NCI-H1105 (cell line): ENCODE data around the gene CROCC2.

Experiments used
- DNase-seq: peaks from one replicate; lab custom pipeline; 2025; lab: John Stamatoyannopoulos, UW

Gene CROCC2

DNA sequence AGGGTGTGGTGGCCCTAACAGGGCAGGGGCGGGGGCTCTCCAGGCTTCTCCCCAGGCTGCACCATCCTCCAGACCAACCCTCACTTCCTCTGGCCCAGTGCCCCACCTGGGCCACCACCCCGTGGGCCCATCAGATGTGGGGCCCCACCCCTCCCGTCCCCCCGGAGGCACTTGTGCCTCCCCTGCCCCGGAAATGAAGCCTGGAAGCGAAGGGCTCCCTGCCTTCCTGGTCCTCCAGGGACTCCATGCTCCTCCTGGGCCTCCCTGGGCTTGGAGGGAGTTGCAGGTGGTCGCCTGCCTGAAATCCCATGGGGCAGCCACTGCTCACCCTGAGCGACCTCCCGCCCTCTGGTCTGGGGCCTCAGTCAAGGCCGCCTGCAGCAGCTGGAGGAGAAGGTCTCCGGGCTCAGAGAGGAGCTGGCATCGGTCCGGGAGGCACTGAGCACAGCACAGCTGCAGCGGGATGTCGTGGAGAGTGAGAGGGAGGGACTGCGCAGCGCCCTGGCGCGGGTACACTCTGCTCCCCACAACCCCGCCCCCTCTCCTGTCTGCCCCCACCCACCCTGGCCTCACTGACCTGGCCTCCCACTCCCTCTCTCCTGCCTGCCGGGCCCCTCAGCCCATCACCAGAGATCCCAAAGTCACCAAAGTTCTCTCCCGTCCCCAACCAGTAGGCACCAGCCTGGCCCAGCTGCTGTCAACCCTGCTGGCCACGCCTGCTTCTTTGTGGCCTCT is 28.0 kb downstream of the CROCC2 start:
- no peak for DNase-seq

- no peak for DNase-seq
These were observed 28.6 kb downstream of the CROCC2 start for GRCh38 chr2:240934701-240935102.

DNA sequence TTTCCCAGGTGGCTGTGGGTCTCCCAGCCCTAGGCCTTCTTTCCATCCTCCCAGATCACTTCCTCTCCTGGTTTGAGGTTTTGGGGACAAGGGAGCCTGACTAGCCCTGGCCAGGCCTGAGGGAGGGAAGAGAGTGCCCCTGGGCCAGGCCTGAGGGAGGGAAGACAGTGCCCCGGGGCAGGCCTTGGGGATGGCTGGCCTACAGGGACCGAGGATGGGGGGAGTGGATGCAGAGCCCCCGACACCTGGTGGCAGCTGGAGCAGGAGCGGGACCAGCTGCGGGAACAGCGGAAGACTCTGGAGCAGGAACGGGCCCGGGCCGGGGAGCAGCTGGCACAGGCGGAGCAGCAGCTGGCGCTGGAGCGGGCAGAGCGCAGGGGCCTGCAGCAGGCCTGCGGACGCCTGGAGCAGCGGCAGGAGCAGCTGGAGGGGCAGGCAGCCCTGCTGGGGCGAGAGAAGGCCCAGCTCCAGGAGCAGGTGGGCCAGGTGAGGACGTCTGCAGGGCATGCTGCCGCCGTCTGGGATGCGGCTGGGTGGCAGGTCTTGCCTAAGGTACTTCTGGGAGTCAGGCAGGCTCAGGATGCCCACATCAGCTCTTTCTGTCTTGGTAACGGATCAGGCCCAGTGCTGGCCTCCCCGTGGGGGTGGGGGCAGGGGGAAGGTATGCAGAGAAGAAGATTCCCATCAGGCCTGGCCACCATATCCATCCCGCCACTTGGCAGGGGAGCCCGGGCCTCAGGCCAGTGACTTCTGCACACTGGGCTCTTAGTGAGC is 29.2 kb downstream of the CROCC2 start:
- no peak for DNase-seq

GRCh38 chr2:240936106-240936505 is 30.0 kb downstream of the CROCC2 start:
- DNase-seq, result no peak

- DNase-seq, result no peak
These were observed 39.9 kb downstream of the CROCC2 start for GRCh38 chr2:240946046-240946445.

DNA sequence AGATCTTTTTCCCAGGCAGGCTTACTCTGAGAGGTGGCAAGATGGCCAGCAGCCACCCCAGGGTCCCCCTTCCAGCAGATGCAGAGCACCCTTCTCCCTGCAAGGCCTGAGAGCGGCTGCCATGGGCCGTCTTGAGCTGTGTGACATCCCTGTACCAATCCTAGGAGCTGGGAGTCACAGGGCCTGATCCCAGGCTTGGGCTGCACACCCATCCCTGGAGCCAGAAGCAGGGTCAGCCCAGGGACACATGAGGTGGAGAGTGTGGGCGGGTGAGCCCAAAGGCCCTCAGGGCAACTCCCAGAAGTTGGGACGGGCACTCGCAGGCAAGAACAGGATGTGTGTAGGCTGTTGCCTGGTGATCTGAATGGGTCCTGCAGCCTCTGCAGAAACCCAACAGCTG is 40.5 kb downstream of the CROCC2 start:
- DNase-seq, result no peak

DNA sequence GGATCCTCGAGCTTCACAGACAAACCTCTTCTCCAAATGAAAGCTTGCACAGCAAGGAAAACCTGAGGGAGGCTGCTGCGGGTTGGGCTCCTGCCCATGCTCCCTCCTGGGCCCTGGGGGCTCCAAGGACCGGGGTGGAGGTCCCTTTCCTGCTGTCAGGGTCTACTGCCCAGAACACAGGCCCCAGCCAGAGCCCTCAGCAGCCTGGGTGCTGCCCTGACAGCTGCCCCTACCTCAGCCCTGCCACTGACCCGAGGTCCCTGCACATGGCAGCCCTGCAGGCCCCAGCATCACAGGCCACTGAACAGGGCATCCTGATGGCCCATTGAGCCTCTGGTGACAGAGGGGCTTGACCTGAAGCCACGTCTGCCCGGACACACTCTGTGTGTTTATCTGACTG is 41.0 kb downstream of the CROCC2 start:
- DNase-seq, result no peak

DNA sequence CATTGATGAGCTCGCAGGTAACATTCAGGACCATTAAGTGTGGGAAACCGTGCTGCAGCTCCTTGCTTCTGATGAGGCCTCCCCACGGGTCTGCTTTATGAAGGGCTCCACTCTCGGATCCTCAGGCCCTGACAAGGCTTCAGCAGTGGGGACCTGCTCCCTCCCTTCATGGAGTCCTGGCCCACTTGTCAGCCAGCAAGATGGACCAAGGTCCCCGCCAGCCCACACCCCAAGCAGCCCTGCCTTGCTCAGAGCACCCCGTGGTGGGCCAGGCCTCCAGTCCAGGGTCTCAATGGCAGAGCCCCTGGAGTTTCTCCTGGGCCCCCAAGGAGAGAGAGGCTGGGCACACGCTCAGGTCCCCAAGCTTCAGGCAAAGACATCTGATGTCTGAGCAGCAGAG is 41.5 kb downstream of the CROCC2 start:
- DNase-seq, result no peak

GRCh38 chr2:240948086-240948485 is 42.0 kb downstream of the CROCC2 start:
- no peak for DNase-seq

DNA sequence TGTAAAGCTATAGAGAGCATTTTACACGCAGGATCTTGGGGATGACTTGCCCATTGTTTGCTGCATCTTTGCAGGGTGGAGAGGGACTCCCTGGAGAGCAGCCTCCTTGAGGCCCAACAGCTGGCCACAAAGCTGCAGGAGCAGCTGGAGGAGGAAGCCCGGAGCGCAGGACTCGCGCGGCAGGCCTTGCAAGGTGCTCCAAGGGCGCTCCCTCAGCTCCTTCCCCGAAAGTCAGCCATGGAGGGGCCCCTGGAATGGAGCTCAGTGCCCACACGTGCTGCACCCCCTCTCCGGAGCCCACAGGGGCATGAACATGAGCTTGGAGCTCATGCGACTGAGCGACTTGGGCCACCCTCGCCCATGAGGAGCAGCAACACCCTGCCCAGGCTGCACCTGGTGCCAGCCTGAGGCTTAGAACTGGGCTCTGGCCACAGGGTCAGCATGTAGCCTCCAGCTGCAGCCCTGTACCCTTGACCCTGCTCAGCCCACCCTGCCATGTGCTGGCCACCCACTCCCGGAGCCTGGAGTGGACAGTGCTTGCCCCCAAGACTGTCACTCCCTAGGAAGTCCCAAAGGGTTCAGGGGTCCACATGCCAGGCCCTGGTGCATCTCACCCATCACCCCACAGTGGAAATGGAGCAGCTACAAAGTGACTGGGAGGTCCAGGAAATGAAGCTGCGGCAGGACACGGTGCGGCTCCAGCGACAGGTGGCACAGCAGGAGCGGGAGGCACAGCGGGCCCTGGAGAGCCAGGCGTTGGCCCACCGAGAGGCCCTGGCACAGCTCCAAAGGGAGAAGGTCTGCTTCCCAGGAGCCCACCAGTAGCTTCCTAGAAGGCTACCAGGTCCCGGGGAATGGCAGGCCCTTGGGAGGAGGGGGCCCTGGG is 43.0 kb downstream of the CROCC2 start:
- DNase-seq, result no peak

- DNase-seq, result no peak
These were observed 43.9 kb downstream of the CROCC2 start for GRCh38 chr2:240949791-240950705.

DNA sequence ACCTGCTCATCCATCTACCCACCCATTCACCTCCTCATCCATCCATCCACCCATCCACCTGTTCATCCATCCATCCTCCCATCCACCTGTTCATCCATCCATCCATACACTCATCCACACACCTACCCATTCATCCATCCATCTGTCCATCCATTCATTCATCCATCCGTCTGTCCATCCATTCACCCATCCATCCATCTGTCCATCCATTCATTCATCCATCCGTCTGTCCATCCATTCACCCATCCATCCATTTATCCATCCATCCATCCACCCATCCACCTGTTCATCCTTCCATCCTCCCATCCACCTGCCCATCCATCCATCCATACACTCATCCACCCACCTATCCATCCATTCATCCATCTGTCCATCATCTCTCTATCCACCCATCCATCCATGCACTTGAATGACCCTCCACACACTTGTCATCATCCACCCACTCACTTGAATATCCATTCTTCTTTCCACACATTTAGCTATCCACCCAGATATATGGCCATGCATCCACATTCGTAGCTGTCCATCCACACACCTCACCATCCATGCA is 45.0 kb downstream of the CROCC2 start:
- DNase-seq, result no peak

GRCh38 chr2:240952496-240953246 is 46.5 kb downstream of the CROCC2 start:
- no peak for DNase-seq

- no peak for DNase-seq
These were observed 47.6 kb downstream of the CROCC2 start for GRCh38 chr2:240953426-240954410.

DNA sequence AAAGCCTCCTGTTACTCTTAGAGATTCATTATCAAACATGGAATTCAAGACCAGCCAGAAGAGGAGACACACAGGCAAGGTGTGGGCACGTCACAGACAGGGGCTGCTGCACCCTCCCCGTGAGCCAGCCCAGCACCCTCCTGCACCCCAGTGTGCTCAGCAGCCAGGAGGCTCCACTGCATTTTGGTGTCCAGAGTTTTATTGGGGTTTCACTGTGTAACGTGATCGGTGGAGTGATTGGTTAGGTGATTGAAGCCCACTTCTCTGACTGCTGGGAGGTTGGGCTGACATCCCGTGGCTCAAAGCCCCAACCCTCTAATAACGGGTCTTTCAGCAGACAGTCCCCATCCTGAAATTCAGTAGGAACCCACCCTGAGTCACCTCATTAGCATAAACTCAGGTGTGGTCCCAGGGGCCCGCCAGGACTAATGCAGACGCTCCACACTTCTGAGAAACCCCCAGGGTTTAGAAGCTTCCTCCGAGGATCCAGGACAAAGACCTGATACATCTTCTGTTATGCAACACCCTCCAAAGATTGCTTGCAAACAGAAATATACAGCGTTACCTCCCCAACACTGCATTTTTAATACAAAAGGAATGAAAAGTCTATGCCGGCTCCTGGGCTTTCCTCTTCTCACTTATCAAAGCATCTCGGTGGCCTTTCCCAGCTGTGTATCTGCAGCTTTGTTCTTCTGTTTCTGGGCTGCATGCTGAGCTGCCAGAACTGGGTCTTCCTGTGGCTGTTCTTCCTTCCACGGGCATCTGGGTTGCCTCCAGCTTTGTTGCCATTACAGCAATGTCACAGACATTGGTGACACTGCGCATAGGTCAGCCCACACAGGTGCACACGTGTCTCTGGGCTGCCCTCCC is 48.5 kb downstream of the CROCC2 start:
- DNase-seq, result no peak

- no peak for DNase-seq
These were observed 49.4 kb downstream of the CROCC2 start for GRCh38 chr2:240955306-240956170.
